Heart left ventricle (tissue), 16 donors: Measurements from ENCODE around the gene LPP. TPM values are rescaled to one million over a fixed set of nuclear protein-coding genes. Genes with fewer than 3 reads are reported as not detected.

Experiments used
- ATAC-seq, 4 donors: fragments of 200-7000 bp; cut with Tn5 transposase; one replicate each; pipeline ENCODE4 v1.9.1; 2020 to 2022; ENCODE audit warnings: moderate library complexity in 4 of 4, mild to moderate bottlenecking in 3 of 4, moderate number of reproducible peaks in 1 of 4
- DNase-seq, 5 donors: peaks; one replicate each; pipeline ENCODE4 v3.0.0-alpha.2; 2020
- H3K27ac ChIP-seq, 12 donors: fragments of 200-600 bp; sonication (generic) in 4 of 12; one replicate each; pipeline versions ENCODE4 v1.5.0 to v1.8.0; 2016 to 2022; ENCODE audit warnings: mild to moderate bottlenecking in 2 of 12
- H3K27me3 ChIP-seq, 9 donors: fragments of 200-600 bp; sonication (generic) in 2 of 9; one replicate each; pipeline versions ENCODE4 v1.5.1 to v1.8.0; 2016 to 2022; ENCODE audit warnings: mild to moderate bottlenecking in 3 of 9
- H3K36me3 ChIP-seq, 9 donors: fragments of 200-600 bp; sonication (generic) in 2 of 9; one replicate each; pipeline versions ENCODE4 v1.5.0 to v1.8.0; 2018 to 2022; ENCODE audit warnings: mild to moderate bottlenecking in 2 of 9
- H3K4me1 ChIP-seq, 12 donors: fragments of 200-600 bp; sonication (generic) in 4 of 12; one replicate each; pipeline versions ENCODE4 v1.5.0 to v1.8.0; 2016 to 2022; ENCODE audit warnings: mild to moderate bottlenecking in 3 of 12
- H3K4me3 ChIP-seq, 12 donors: fragments of 200-600 bp; sonication (generic) in 4 of 12; one replicate each; pipeline versions ENCODE4 v1.5.0 to v1.8.0; 2017 to 2022; ENCODE audit warnings: mild to moderate bottlenecking in 9 of 12, moderate library complexity in 4 of 12
- H3K9me3 ChIP-seq, 12 donors: fragments of 200-600 bp; sonication (generic) in 4 of 12; one replicate each; pipeline versions ENCODE4 v1.5.0 to v1.8.0; 2016 to 2022; ENCODE audit warnings: mild to moderate bottlenecking in 1 of 12
- CTCF ChIP-seq, 12 donors: fragments of 200-600 bp; sonication (generic) in 4 of 12; IDR thresholded peaks; one replicate each; pipeline versions ENCODE4 v1.5.0 to v1.8.0; 2018 to 2022; ENCODE audit warnings: antibody characterized with exemption in 12 of 12, mild to moderate bottlenecking in 5 of 12
- POLR2A ChIP-seq, 2 donors: fragments of 450-650 bp; IDR thresholded peaks; one replicate each; pipeline ENCODE4 v1.6.1; 2017; ENCODE audit warnings: antibody characterized with exemption in 2 of 2, mild to moderate bottlenecking in 2 of 2, moderate library complexity in 2 of 2
- WGBS, 4 donors: extraction: QIAGEN DNeasy Blood & Tissue Kit in 2 of 4; methylation state at CpG; one replicate each; pipeline versions ENCODE4 v1.1.5 to v1.1.7; 2013 to 2018; 5-methylcytosine and 5-hydroxymethylcytosine counted together
- intact Hi-C, 10 donors: fragments of 100-400 bp; cut with DNase I; formaldehyde crosslinking; loops; one replicate each; pipeline versions ENCODE4 v1.11.1 to v1.14.2; 2022
- polyA plus RNA-seq, 2 donors: library from polyadenylated mRNA; stranded (reverse); fragments of 200-250 nt; gene quantifications; one replicate each; pipeline ENCODE4 v1.2.3, GENCODE V29; 2013
- total RNA-seq, 9 donors: library from RNA; depleted of rRNA in 2 of 9; stranded (reverse); fragments of >200 nt in 2 of 9; fragmentation: NEBNext Ultra II Directional in 3 of 9; extraction: Animal tissue kit (Norgen Biotek cat#: 25700) in 3 of 9; gene quantifications; one replicate each; pipeline versions ENCODE4 v1.1.0 to v1.2.4, GENCODE V29; 2016 to 2023
- donor health status: ischemic (EF 13 %, LVEDD 7.1; RV severe dilation, severe dysfunction).
- donor health status: healthy with polysubstance abuse.
- donor health status: DM: no; HTN: yes; CAD: no.
- donor health status: DM: no; HTN: no; CAD: no.
- donor health status: ischemic (EF 25% LVEDD 6.9; RV normal size, moderate dysfunction).
- donor health status: ischemic (EF 25% LVEDD 5.7; RV mildly dilated, moderate dysfunction).
- donor health status: healthy.
- donor health status: DM: yes; HTN: yes; CAD: no.
- donor health status: ischemic (EF 35%, LVEDD 5.7; RV mildly dilated, moderate dysfunction).
- donor health status: nonischemic (EF 11% LVEDD 7.7; RV severe dilation, severe dysfunction).
- donor health status: DM: yes; HTN: yes; CAD: no.
- donor health status: PGD.
- donor health status: ischemic (EF 29% LVEDD 5.4; RV normal size, mild dysfunction).
- donor health status: nonischemic (EF 23%, LVEDD 6.1; RV moderate dilation, normal function).

LPP gene
- total and polyA plus RNA-seq, 11 donors = 9.2 to 178 (median 100) TPM

- intact Hi-C loops = no loop called here
- peaks cover 0 to 30% (median 7%) of the 10 kb centered on the region in 12 donors for H3K4me1 ChIP-seq
- H3K9me3 ChIP-seq = no peaks in the 10 kb centered on the region
- TF ChIP-seq POLR2A (IDR thresholded peaks at IDR 0.05) = no peak
- no peak for TF ChIP-seq CTCF (IDR thresholded peaks at IDR 0.05)
- no peak overlapping the region for H3K4me3 ChIP-seq
- H3K27me3 ChIP-seq = no peaks in the 10 kb centered on the region
- WGBS, 4 donors = 92 to 95% (median 94%) methylated on average over 3 of the region's 3 CpGs
- H3K27ac ChIP-seq = no peak overlapping the region
- H3K36me3 ChIP-seq = no peaks in the 10 kb centered on the region
- DNase-seq = no peak
- no peak for ATAC-seq
Measured at GRCh38 chr3:188602620-188603019, 448.7 kb downstream of the LPP start.

GRCh38 chr3:188604651-188605050, 450.7 kb downstream of the LPP start:
- no peak for ATAC-seq
- 68 to 87% (median 86%) methylated on average over 1 of the region's 1 CpG for WGBS, 4 donors
- TF ChIP-seq POLR2A (IDR thresholded peaks at IDR 0.05) = no peak
- TF ChIP-seq CTCF (IDR thresholded peaks at IDR 0.05) = no peak
- no peaks in the 10 kb centered on the region for H3K27me3 ChIP-seq
- intact Hi-C loops = no loop called here
- peaks cover 0 to 11% (median 0%) of the 10 kb centered on the region in 12 donors for H3K9me3 ChIP-seq
- H3K36me3 ChIP-seq = peaks cover 0 to 9% (median 6%) of the 10 kb centered on the region in 9 donors
- no peak overlapping the region for H3K4me3 ChIP-seq
- DNase-seq = no peak
- H3K27ac ChIP-seq = no peak overlapping the region
- H3K4me1 ChIP-seq = peaks cover 0 to 30% (median 9%) of the 10 kb centered on the region in 12 donors

- no peak for DNase-seq
- H3K27me3 ChIP-seq = no peaks in the 10 kb centered on the region
- peaks cover 0 to 15% (median 12%) of the 10 kb centered on the region in 9 donors for H3K36me3 ChIP-seq
- peaks cover 0 to 30% (median 9%) of the 10 kb centered on the region in 12 donors for H3K4me1 ChIP-seq
- intact Hi-C loops = no loop called here
- H3K27ac ChIP-seq = no peak overlapping the region
- peaks cover 0 to 11% (median 0%) of the 10 kb centered on the region in 12 donors for H3K9me3 ChIP-seq
- ATAC-seq = no peak
- no peak overlapping the region for H3K4me3 ChIP-seq
- no peak for TF ChIP-seq CTCF (IDR thresholded peaks at IDR 0.05)
- TF ChIP-seq POLR2A (IDR thresholded peaks at IDR 0.05) = no peak
Measured at GRCh38 chr3:188605231-188605630, 451.3 kb downstream of the LPP start.

GRCh38 chr3:188605905-188606304, 451.9 kb downstream of the LPP start:
- no peak for DNase-seq
- no peaks in the 10 kb centered on the region for H3K27me3 ChIP-seq
- H3K4me1 ChIP-seq = peaks cover 0 to 30% (median 9%) of the 10 kb centered on the region in 12 donors
- peaks cover 0 to 21% (median 17%) of the 10 kb centered on the region in 9 donors for H3K36me3 ChIP-seq
- TF ChIP-seq CTCF (IDR thresholded peaks at IDR 0.05) (no peak), POLR2A (IDR thresholded peaks at IDR 0.05) (no peak)
- peak overlapping the region in 8 of 12 donors; percentile 2 to 74 (median 36) for H3K27ac ChIP-seq
- intact Hi-C loops = no loop called here
- H3K4me3 ChIP-seq = no peak overlapping the region
- 69 to 75% (median 72%) methylated on average over 5 of the region's 5 CpGs for WGBS, 4 donors
- peak in 3 of 4 donors; percentile 12 to 36 (median 18) for ATAC-seq
- H3K9me3 ChIP-seq = peaks cover 0 to 11% (median 0%) of the 10 kb centered on the region in 12 donors
